ENCODE measurements around the gene CGNL1. TPM values are rescaled to one million over a fixed set of nuclear protein-coding genes. Genes with fewer than 3 reads are reported as not detected.

CGNL1 gene
- total and polyA plus RNA-seq, 8 donors: 0.29 to 36.2 (median 19.5) TPM

- H3K27ac ChIP-seq: no peak overlapping the region
- no peak for DNase-seq
- H3K27me3 ChIP-seq: no peaks in the 10 kb centered on the region
- WGBS, 5 donors: 80 to 92% (median 85%) methylated on average over 3 of the region's 3 CpGs
- peaks cover 13 to 37% (median 31%) of the 10 kb centered on the region in 4 donors for H3K4me1 ChIP-seq
- no peaks in the 10 kb centered on the region for H3K9me3 ChIP-seq
- intact Hi-C loops (cut with DNase I; ENCODE audit: low total_unique reads): no loop called here
- TF ChIP-seq POLR2AphosphoS5 (IDR thresholded peaks at IDR 0.05) (no peak), EP300 (IDR thresholded peaks at IDR 0.05) (no peak), POLR2A (IDR thresholded peaks at IDR 0.05) (no peak), CTCF (IDR thresholded peaks at IDR 0.05) (no peak)
- no peaks in the 10 kb centered on the region for H3K36me3 ChIP-seq
- no peak overlapping the region for H3K4me3 ChIP-seq
Measured at GRCh38 chr15:57481038-57481705, 104.9 kb downstream of the CGNL1 start.

DNA sequence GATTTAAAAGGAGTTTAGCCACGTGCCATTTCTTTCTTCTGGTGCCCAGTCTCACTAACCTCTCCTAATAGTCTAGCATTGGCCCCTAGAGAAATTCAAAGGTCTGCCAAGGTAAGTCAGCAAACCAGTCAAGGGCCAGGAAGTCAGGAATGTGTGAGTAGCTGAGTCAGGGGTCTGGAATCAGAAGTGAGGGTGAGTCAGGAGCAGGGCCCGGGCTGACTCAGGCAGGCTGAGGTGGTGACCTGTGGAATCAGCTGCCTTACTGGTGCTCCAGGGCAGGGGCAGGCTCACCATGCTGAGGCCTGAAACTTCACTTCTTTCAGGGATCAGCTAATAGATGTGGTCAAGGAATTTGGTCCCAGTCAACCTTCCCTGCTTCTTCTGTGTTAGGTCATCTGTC lies 109.6 kb downstream of the CGNL1 start:
- intact Hi-C loops (cut with DNase I; ENCODE audit: low total_unique reads): no loop called here
- H3K27ac ChIP-seq: no peak overlapping the region
- DNase-seq: peak in 1 of 2 donors; percentile 61

GRCh38 chr15:57486833-57487232 lies 110.5 kb downstream of the CGNL1 start:
- H3K9me3 ChIP-seq: no peaks in the 10 kb centered on the region
- no peak overlapping the region for H3K4me3 ChIP-seq
- H3K27me3 ChIP-seq: no peaks in the 10 kb centered on the region
- intact Hi-C loops (cut with DNase I; ENCODE audit: low total_unique reads): no loop called here
- no peak for TF ChIP-seq EP300 (IDR thresholded peaks at IDR 0.05)
- no peaks in the 10 kb centered on the region for H3K36me3 ChIP-seq
- DNase-seq: no peak
- no peak overlapping the region for H3K27ac ChIP-seq
- no peaks in the 10 kb centered on the region for H3K4me1 ChIP-seq

More for the DNA sequence above, 109.6 kb downstream of the CGNL1 start:
- H3K36me3 ChIP-seq: no peaks in the 10 kb centered on the region
- 20 to 36% (median 25%) methylated on average over 2 of the region's 2 CpGs for WGBS, 5 donors
- H3K4me1 ChIP-seq: no peaks in the 10 kb centered on the region
- H3K9me3 ChIP-seq: no peaks in the 10 kb centered on the region
- H3K4me3 ChIP-seq: no peak overlapping the region
- H3K27me3 ChIP-seq: no peaks in the 10 kb centered on the region
- TF ChIP-seq POLR2AphosphoS5 (IDR thresholded peaks at IDR 0.05) (peak in 1 of 3 donors; percentile 64), CTCF (IDR thresholded peaks at IDR 0.05) (no peak), POLR2A (IDR thresholded peaks at IDR 0.05) (no peak), EP300 (IDR thresholded peaks at IDR 0.05) (no peak)

DNA sequence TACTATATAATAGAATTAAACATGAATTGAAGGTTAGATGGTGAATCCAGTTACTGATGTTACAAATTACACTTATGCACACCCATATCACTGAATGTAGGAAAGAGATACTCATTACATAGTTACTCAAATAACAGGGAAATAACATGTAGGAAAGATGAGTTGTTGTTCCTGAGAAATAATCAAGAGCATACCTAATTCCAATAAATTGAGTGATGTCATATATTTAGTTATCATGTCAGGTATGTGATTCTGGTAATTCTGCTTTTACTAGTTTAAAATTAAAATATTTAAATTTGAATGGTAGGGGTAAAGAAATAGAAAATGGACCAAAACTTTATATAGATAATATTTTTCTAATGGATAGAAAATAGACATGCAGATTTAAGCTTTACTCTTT lies 112.8 kb downstream of the CGNL1 start:
- H3K36me3 ChIP-seq: no peaks in the 10 kb centered on the region
- peaks cover 0 to 2% (median 0%) of the 10 kb centered on the region in 4 donors for H3K4me1 ChIP-seq
- no peak for DNase-seq
- H3K9me3 ChIP-seq: no peaks in the 10 kb centered on the region
- intact Hi-C loops (cut with DNase I; ENCODE audit: low total_unique reads): no loop called here
- no peak overlapping the region for H3K27ac ChIP-seq
- TF ChIP-seq CTCF (IDR thresholded peaks at IDR 0.05) (no peak), POLR2A (IDR thresholded peaks at IDR 0.05) (no peak), EP300 (IDR thresholded peaks at IDR 0.05) (no peak), POLR2AphosphoS5 (IDR thresholded peaks at IDR 0.05) (no peak)
- no peak overlapping the region for H3K4me3 ChIP-seq
- no peaks in the 10 kb centered on the region for H3K27me3 ChIP-seq

DNA sequence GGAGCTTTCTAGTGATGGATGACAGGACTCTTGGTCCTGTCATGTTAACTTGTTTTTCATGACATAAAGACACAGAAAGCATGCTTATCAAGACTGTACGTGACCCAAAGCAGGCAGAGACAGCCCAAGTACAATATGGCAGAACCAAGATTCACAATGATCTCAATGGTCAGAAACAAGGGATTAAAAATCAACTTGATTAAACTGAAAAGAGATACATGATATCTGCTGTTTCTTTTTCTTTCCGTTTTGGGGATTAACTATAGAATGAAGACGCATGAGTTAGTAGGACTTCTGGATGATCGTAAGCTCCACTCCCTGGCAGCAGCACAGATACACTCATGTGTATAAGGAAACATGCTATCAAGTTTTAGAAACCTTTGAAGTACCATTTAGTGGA lies 117.0 kb downstream of the CGNL1 start:
- intact Hi-C loops (cut with DNase I; ENCODE audit: low total_unique reads): no loop called here

More for the DNA sequence above, 117.0 kb downstream of the CGNL1 start:
- H3K36me3 ChIP-seq: no peaks in the 10 kb centered on the region
- peaks cover 30 to 44% (median 33%) of the 10 kb centered on the region in 4 donors for H3K4me1 ChIP-seq
- H3K9me3 ChIP-seq: no peaks in the 10 kb centered on the region
- TF ChIP-seq EP300 (IDR thresholded peaks at IDR 0.05) (no peak), CTCF (IDR thresholded peaks at IDR 0.05) (no peak), POLR2AphosphoS5 (IDR thresholded peaks at IDR 0.05) (no peak), POLR2A (IDR thresholded peaks at IDR 0.05) (no peak)
- WGBS, 5 donors: 88 to 99% (median 92%) methylated on average over 4 of the region's 4 CpGs
- no peaks in the 10 kb centered on the region for H3K27me3 ChIP-seq
- no peak overlapping the region for H3K4me3 ChIP-seq
- no peak for DNase-seq
- H3K27ac ChIP-seq: no peak overlapping the region
